ENCODE data around the gene ARF3. TPM values are rescaled to one million over a fixed set of nuclear protein-coding genes. Genes with fewer than 3 reads are reported as not detected.

ARF3 gene
- total RNA-seq, 1 experiment from 2014 or later: 256 TPM

DNA sequence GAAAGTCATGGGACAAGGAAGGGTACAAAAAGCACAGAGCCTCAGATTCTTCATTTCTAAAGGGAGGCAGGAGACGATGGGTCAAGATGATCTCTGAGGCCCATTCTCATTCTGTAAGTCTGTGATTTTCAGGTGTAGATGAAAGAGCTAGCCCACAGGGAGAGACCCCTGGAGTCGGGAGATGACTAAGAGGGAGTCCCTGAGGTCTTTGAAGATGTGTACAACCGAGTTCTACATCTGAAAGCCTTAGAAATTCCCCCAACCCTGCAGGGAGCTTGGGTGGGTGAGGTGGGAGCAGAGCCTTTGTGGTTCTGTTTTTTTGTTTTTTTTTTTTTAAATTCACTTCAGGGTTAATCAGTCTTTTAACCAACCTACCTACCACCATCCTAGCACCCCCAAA, 11.2 kb upstream of the ARF3 start (continued):
- TF ChIP-seq, protein P1, sequence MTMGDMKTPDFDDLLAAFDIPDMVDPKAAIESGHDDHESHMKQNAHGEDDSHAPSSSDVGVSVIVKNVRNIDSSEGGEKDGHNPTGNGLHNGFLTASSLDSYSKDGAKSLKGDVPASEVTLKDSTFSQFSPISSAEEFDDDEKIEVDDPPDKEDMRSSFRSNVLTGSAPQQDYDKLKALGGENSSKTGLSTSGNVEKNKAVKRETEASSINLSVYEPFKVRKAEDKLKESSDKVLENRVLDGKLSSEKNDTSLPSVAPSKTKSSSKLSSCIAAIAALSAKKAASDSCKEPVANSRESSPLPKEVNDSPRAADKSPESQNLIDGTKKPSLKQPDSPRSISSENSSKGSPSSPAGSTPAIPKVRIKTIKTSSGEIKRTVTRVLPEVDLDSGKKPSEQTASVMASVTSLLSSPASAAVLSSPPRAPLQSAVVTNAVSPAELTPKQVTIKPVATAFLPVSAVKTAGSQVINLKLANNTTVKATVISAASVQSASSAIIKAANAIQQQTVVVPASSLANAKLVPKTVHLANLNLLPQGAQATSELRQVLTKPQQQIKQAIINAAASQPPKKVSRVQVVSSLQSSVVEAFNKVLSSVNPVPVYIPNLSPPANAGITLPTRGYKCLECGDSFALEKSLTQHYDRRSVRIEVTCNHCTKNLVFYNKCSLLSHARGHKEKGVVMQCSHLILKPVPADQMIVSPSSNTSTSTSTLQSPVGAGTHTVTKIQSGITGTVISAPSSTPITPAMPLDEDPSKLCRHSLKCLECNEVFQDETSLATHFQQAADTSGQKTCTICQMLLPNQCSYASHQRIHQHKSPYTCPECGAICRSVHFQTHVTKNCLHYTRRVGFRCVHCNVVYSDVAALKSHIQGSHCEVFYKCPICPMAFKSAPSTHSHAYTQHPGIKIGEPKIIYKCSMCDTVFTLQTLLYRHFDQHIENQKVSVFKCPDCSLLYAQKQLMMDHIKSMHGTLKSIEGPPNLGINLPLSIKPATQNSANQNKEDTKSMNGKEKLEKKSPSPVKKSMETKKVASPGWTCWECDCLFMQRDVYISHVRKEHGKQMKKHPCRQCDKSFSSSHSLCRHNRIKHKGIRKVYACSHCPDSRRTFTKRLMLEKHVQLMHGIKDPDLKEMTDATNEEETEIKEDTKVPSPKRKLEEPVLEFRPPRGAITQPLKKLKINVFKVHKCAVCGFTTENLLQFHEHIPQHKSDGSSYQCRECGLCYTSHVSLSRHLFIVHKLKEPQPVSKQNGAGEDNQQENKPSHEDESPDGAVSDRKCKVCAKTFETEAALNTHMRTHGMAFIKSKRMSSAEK (CRISPR knock-in tag; IDR thresholded peaks at IDR 0.05; ENCODE audit: borderline replicate concordance): no peak
- TF ChIP-seq ZBTB43 (CRISPR knock-in tag; IDR thresholded peaks at IDR 0.05): no peak
- no peak for TF ChIP-seq CREM (CRISPR knock-in tag; IDR thresholded peaks at IDR 0.05)

GRCh38 chr12:48967991-48968390, 10.7 kb upstream of the ARF3 start:
- POLR2A ChIA-PET: no interaction called here

GRCh38 chr12:48966177-48966895, 9.0 kb upstream of the ARF3 start:
- peaks cover 62% of the 10 kb centered on the region for H3K4me1 Mint-ChIP-seq
- TF ChIP-seq TCF7 (CRISPR knock-in tag; IDR thresholded peaks at IDR 0.05; ENCODE audit: low read depth): no peak
- no peak for TF ChIP-seq STAT6 (CRISPR knock-in tag; conservative IDR thresholded peaks at IDR 0.05; ENCODE audit: low read depth)
- TF ChIP-seq CREM (CRISPR knock-in tag; IDR thresholded peaks at IDR 0.05): no peak
- no peak for TF ChIP-seq ZNF138 (CRISPR knock-in tag; conservative IDR thresholded peaks at IDR 0.05)
- TF ChIP-seq, protein P2, sequence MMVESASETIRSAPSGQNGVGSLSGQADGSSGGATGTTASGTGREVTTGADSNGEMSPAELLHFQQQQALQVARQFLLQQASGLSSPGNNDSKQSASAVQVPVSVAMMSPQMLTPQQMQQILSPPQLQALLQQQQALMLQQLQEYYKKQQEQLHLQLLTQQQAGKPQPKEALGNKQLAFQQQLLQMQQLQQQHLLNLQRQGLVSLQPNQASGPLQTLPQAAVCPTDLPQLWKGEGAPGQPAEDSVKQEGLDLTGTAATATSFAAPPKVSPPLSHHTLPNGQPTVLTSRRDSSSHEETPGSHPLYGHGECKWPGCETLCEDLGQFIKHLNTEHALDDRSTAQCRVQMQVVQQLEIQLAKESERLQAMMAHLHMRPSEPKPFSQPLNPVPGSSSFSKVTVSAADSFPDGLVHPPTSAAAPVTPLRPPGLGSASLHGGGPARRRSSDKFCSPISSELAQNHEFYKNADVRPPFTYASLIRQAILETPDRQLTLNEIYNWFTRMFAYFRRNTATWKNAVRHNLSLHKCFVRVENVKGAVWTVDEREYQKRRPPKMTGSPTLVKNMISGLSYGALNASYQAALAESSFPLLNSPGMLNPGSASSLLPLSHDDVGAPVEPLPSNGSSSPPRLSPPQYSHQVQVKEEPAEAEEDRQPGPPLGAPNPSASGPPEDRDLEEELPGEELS (CRISPR knock-in tag; IDR thresholded peaks at IDR 0.05): no peak
- TF ChIP-seq ZNF671 (CRISPR knock-in tag; IDR thresholded peaks at IDR 0.05): no peak
- H3K27ac Mint-ChIP-seq: no peak overlapping the region
- H3K4me3 Mint-ChIP-seq: no peak overlapping the region
- no peak for ATAC-seq
- DNase-seq (ENCODE audit: low spot score): peak; percentile 33
- no peaks in the 10 kb centered on the region for H3K9me3 Mint-ChIP-seq
- H3K27me3 Mint-ChIP-seq (ENCODE audit: low read depth): peaks cover 52% of the 10 kb centered on the region
- ChIA-PET CTCF (interaction anchor here (0.8 to 11.0 kb wide), 10 partner anchors 8 to 113 kb away, joined by 3 to 164 read pairs (median 9); partner anchors contain the start of genes ARF3, DDN and WNT1), POLR2A (interaction anchor here (0.8 kb wide), 1 partner anchor 9 kb away, joined by 5 read pairs; the partner anchor contains the start of gene ARF3)
- H3K36me3 Mint-ChIP-seq: no peaks in the 10 kb centered on the region

More at GRCh38 chr12:48967991-48968390, 10.7 kb upstream of the ARF3 start:
- Mint-ChIP-seq H3K9me3 (no peaks in the 10 kb centered on the region), H3K36me3 (no peaks in the 10 kb centered on the region), H3K4me1 (peaks cover 67% of the 10 kb centered on the region), H3K27me3 (ENCODE audit: low read depth) (peaks cover 68% of the 10 kb centered on the region), H3K27ac (no peak overlapping the region), H3K4me3 (no peak overlapping the region)
- CTCF ChIA-PET: interaction anchor here (0.6 to 11.0 kb wide), 12 partner anchors 10 to 215 kb away, joined by 3 to 164 read pairs (median 12); partner anchors contain the start of genes ARF3, DDN and WNT1
- DNase-seq (ENCODE audit: low spot score) (no peak), ATAC-seq (no peak)
- TF ChIP-seq, protein P3, sequence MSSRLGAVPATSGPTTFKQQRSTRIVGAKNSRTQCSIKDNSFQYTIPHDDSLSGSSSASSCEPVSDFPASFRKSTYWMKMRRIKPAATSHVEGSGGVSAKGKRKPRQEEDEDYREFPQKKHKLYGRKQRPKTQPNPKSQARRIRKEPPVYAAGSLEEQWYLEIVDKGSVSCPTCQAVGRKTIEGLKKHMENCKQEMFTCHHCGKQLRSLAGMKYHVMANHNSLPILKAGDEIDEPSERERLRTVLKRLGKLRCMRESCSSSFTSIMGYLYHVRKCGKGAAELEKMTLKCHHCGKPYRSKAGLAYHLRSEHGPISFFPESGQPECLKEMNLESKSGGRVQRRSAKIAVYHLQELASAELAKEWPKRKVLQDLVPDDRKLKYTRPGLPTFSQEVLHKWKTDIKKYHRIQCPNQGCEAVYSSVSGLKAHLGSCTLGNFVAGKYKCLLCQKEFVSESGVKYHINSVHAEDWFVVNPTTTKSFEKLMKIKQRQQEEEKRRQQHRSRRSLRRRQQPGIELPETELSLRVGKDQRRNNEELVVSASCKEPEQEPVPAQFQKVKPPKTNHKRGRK (CRISPR knock-in tag; IDR thresholded peaks at IDR 0.05; ENCODE audit: borderline replicate concordance): no peak
- TF ChIP-seq, protein P4, sequence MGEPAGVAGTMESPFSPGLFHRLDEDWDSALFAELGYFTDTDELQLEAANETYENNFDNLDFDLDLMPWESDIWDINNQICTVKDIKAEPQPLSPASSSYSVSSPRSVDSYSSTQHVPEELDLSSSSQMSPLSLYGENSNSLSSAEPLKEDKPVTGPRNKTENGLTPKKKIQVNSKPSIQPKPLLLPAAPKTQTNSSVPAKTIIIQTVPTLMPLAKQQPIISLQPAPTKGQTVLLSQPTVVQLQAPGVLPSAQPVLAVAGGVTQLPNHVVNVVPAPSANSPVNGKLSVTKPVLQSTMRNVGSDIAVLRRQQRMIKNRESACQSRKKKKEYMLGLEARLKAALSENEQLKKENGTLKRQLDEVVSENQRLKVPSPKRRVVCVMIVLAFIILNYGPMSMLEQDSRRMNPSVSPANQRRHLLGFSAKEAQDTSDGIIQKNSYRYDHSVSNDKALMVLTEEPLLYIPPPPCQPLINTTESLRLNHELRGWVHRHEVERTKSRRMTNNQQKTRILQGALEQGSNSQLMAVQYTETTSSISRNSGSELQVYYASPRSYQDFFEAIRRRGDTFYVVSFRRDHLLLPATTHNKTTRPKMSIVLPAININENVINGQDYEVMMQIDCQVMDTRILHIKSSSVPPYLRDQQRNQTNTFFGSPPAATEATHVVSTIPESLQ (CRISPR knock-in tag; IDR thresholded peaks at IDR 0.05): no peak
- no peak for TF ChIP-seq ZBTB43 (CRISPR knock-in tag; IDR thresholded peaks at IDR 0.05)

All from WTC11 (cell line).